ENCODE measurements around the gene HSP90AB1. TPM values are rescaled to one million over a fixed set of nuclear protein-coding genes. Genes with fewer than 3 reads are reported as not detected.

The HSP90AB1 gene
- total RNA-seq, 1 donor from 2014 or later = 762 TPM

DNA sequence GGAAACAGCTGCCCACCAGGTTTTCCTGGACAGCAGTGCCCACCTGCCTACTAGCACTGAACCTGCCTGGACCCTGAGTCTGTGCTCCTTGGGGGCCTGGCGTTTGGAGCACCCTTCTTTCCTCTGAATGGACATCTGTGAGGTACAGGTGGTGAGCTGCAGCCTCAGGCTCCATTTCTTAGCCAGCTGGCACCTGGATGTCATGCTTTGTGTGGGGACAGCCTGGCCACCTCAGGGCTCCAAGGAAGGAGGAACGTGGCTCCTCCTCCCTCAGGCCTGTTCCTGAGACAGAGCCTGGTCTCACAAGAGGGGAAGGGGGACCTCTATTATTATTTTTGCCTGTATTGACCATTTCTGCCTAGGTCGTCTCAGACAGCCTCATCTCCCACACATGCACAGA lies 31.4 kb downstream of the HSP90AB1 start:
- intact Hi-C loops (cut with micrococcal nuclease) = no loop called here

DNA sequence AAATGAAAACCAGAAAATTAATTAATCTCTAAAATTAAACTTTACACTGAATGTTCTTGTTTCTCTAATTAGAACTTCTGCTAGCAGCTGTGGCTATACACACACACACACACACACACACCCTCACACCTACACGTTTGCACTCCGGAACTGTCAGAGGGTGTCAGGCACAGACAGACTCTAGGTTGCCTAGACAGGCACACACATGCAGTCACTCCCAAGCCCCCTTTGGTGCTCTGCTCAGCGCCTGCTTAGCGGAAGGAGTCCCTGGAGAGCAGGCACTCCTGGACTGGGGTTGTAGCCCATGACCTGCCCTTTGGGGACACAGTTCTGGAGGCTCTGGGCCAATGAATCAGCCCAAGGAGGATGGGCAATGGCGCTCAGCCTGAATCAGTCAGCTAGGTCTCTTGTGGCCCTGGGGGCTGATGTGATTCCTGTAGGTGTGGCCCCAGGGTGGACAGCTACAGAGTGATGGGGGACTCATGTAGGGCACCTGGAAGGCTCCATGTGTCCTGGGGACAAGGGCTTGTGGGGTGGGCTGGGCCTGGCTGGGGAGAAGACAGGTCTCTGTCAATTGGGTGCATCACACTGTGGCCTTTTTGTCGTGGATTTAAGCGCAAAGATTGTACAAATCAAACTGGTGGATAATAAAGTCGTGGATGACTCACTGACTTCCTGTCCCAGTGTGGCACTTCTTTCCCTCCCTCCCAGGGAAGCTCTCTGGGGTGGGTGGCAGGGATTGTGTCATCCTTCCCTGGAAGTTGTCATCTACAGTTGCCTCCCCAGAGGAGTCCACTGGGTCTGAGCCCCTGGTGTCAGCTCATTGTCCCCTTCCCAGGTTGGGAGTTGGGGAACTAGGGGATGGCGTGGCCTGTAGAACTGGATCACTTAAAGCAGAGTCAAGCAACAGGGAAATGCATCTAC lies 32.1 kb downstream of the HSP90AB1 start:
- intact Hi-C loops (cut with micrococcal nuclease) = no loop called here

DNA sequence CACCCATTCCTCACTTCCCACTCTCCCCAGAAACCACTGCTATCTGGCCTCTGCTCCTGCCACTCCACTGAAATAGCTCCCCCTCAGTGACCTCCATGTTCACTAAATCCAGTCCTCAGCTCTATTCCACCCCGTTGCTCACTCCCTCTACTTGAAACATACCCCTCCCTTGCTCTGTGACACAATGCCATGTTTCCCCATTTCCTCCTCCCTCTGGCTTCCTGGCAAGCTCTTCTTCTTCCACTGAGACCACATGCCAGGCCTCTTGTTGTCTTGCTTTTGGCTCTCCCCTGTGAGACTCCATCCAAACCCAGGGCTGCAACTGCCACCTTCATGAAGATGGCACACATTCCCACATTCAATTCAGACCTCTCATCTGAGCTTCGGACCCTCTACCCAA lies 37.2 kb downstream of the HSP90AB1 start:
- intact Hi-C loops (cut with micrococcal nuclease) = no loop called here

DNA sequence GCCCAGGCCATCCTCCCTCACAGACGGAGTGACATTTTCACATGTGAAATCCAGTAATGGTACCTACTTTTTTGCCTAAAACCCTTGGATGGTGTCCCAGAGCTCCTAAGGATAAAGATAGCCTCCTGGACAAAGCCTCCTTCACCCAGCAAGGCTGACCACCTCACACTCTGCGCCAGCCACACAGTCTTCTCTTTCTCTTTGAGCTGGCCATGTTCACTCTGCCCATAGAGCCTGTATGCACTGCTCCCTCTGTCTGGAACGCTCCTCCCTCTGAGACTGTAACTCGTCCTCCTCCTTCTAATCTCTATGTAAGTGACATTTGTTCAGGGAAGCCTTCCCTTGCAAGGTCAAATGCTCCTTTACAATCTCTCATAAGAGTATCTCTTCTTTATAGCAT lies 38.0 kb downstream of the HSP90AB1 start:
- intact Hi-C loops (cut with micrococcal nuclease) = no loop called here

DNA sequence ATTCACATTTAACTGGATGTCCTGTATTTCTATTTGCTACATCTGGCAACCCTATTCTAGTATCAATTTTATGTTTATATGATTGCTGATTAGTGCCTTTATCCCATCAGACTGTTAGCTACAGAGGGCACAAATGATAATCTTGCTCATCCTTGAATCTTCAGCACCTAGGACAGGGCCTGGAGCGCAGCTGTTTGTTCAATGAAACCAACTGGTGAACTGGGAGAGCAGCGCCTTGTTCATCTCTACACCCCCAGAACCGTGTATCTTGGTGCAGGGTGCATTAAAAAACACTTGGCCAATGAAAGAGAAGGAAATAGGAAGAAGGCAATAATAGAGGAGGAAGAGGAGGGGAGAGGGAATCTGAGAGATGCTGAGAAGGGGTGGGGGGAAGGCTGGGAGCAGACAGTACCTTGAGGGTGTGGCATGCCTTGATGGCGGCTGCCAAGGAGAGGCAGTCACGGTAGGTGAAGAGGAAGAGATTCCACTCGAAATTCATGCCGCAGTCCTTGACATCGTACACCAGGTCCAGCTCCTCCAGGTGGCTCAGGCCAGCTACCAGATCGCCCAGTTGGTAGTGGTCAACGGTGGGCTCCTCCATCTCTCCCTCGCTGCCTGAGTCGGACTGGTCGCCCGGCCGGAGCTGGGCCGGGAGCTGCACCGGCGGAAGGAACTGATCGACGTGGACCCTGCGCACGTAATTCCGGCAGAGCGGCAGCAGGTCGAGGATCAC lies 38.8 kb downstream of the HSP90AB1 start:
- intact Hi-C loops (cut with micrococcal nuclease) = no loop called here

DNA sequence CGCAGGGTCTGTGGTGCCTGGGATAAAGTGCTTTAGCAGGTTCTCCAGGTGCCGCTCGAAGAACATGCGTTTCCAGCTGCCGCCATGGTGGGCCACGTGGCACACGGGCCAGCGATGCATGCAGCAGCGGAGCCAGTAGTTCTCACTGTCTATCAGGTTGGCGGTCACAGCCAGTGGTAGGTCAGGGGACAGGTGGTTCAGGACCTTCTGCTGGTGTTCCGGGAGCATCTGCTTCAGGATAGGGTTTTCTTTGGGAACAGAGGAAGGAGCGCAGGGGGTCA lies 39.3 kb downstream of the HSP90AB1 start:
- intact Hi-C loops (cut with micrococcal nuclease) = no loop called here

DNA sequence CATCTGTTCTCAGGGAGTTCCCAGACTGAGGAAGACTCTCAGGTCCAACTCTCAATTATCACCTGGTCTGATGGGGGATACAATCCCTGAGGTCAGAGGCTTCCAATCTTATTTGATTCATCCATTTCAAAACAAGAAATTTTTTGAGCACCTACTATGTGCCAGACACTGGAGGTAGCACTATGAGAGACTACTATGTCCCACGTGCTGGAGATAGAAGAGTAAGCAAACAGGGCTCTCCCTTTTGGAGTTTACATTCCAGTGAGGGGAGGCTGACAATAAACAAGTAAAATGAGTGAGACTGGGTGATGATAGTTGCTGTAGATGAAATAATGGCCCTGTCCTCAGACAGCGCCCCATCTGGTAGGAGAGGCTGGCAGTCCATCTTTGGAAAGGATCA lies 39.8 kb downstream of the HSP90AB1 start:
- intact Hi-C loops (cut with micrococcal nuclease) = no loop called here

DNA sequence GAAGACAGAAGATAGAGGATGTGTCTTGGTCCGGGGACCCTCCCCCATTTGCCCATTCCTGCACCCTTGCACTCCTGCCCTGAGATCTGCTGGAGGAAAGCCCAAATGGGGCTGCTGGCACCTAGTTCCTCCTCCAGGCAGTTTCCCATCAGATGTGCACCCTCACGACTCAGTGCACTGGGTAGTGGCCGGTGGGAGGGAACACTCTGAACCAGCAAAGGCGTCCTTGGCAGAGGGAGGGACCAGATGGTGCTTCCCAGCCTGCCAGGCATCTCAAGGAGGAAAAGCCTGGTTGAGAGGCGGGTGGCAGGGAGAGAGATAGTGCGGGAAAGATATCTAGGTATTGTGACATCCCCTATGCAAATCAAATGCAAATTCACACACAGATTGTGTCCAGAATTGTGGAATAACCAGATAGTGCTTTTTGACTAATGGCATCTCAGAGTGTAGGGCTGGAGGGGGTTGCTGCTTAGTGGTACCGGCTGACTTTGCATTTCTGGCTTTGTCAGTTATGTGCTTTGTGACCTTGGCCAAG lies 42.9 kb downstream of the HSP90AB1 start:
- intact Hi-C loops (cut with micrococcal nuclease) = no loop called here

DNA sequence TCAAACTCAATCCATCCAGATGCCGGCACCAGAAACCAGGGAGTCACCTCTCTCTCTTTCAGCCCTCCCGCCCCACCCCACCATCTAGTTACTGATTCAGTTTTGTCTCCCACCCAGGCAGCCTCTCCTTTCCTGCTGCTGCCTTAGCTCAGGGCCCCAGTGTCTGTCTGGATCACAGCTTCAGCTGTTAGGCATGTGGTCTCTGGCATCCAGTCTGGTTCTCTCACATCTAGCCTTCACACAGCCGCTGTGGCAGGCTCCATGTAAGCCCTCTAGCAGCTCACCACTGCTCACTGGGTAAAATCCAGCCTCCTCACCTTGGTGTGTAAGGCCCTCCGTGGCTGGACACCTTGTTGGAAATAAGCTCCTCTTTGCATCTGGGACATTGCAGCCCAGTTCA lies 44.9 kb downstream of the HSP90AB1 start:
- intact Hi-C loops (cut with micrococcal nuclease) = no loop called here

DNA sequence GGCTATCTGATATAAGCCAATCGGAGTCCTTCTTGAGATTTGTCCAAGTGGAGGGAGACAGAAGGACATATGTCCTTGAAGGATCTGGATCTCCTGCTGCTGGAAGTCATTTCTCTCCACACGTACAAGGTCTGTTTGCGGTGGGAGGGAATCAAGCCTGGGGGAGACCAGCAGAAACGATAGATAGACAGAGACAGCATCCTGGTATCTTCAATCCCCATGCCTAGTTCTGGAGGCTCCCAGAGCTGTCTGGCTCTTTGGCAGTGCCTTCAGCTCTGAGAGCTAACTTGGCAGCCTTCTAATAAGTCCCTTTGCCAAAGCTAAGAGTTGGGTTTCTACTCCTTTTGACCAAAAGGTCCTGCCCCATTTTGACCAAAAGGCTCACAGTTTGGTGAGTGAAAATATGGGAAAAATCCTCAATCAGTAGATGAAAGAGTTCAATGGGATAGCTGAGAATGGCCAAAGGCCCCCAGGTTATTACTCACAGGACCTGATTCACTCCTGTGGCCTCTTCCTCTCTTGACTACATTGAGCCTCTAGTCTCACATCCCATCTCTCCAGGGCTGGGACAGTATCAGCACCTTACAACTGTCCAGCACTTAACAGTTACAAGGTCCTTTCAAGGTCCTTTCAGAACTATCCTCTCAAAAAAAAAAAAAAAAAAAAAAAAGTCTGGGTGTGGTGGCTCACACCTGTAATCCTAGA lies 45.9 kb downstream of the HSP90AB1 start:
- intact Hi-C loops (cut with micrococcal nuclease) = no loop called here

DNA sequence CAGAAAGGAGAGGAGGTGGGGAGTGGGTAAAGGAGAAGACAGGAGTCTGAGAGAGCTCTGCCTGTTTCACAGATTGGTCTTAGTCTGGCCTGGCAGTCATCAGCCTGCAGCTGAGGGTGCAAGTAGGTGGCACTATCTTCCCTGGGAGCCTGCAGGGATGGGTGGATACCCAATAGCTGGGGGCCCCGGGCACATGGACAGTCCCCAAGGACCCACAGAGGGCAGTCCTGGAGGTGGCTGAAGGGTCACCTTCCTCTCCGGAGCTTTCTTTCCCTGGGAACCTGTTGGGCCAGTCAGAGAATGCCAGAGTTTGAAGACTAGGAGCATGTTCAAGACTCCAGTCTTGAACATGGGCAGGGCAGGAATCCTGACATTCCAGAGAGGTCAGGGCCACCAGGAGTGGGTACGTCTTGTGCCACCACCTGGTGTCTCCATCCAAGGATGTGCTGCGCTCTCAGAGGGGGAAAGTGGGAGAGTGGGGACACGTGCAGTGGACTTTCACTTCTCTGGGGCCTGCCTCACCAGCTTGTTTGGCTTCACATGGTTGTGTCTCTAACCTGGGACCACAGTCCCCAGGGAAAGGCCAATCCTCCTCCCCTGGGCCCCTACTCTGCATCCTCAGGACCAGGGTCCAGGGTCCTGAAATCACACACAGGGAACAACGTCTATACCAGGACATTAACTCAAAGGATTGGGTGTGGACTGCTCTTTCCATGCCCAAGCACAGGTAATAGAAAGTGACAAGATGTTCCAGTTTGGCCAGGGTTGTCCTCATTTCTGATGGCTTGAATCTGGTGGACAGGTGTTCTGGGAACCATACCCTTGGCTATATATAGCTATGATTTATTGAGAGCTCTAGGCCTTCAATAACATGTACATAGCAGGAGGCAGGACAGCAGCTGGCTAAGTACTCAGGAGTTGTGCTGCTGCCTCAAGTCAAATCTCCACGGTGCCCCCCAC lies 48.2 kb downstream of the HSP90AB1 start:
- intact Hi-C loops (cut with micrococcal nuclease) = no loop called here

DNA sequence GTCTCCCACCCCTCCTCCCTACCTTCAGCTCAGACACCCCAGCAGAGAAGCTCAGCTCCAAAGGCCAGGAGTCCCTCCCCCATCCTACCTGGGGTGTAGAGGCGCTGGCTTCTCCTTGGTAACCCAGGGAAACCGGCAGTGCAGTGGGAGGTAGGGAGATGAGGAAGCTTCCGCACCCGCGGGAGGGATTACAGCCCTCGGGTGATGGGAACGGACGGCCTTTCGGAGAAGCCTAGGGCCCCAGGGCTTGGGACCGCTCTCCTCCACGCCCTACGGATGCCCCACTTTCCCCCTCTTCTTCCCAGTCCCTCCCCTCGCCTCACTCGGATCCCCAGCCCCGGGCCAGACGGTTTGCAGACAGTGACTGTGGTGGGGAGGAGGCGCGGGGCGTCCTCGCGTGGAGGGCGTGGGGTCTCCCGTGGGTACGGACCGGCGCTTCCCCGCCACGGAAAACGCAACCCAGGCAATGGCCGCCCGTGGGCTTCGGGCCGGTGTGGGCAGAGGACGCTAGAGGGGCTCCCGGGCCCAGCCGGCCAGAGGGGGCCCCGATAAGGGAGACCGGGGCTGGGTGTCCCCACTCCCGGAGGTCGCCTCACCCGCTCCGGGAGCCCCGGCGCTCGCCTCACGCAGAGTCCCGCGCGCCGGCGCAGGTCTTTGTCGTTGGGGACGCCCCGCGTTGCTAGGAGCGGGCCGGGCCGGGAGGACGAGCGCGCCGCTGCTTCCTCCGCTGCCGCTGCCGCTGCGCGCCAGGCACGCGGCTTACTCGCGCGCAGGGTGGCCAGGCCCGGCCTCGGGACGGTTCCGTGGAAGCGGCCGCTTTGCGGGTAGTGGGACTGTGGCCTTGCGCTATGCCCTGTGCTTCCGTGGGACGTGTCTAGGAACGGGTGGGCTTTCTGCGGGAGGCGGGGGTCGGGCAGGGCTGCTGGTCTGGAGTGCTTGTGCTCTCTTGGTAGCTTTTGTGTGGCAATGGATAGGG lies 50.5 kb downstream of the HSP90AB1 start:
- intact Hi-C loops (cut with micrococcal nuclease) = no loop called here

DNA sequence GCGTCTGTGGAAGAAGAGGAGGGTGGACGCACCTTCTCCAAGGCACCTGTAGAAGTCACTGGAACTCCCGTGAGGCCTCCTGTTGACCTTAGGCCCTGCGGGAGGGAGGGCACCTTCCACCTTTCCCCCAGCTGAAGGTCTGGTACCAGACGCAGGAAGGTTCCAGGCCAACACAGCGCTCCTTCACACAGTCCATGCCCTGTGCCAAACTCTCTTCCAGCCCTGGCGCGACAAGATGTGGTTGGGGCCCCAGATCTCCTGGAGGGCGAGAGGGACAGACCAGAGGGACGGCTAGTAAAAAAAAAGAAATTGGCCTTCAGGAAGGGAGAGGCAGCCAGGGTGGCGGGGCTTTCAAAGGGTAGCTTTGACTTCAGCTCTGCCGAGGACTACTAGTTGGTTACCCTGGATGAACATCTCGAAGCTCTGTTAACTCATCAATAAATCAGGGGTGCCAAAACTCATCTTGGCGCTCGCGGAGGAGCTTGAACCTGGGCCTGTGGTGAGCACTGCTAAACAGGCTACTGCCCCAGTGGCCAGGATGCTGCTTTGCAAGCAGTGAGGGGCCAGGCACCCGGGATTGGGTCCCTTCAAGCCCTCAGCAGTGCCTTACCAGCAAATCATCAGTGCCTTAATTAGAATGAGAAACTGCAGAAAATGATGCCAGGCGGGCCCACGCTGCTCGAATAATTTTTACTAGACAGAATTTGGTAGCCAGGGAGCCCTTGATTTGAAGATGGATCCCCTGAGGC lies 51.3 kb downstream of the HSP90AB1 start:
- intact Hi-C loops (cut with micrococcal nuclease) = no loop called here

DNA sequence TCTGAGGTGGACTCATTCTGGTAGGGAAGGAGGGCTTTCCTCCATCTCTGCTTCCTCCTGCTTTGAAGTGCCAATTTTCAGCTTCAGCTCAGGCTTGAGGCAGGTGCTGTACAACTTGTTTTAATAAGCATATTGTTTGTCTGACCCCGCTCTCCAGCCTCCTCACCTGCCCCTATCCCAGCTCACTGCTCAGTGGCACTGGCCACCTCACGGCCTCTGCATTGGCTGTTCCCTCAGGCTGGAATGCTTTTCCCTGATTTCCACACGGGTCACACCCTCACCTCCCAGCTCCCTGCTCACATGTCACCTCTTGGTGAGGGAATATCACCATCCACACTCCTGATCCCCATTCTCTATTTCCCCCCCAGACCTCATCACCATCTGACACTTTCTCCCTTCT lies 52.0 kb downstream of the HSP90AB1 start:
- intact Hi-C loops (cut with micrococcal nuclease) = no loop called here

DNA sequence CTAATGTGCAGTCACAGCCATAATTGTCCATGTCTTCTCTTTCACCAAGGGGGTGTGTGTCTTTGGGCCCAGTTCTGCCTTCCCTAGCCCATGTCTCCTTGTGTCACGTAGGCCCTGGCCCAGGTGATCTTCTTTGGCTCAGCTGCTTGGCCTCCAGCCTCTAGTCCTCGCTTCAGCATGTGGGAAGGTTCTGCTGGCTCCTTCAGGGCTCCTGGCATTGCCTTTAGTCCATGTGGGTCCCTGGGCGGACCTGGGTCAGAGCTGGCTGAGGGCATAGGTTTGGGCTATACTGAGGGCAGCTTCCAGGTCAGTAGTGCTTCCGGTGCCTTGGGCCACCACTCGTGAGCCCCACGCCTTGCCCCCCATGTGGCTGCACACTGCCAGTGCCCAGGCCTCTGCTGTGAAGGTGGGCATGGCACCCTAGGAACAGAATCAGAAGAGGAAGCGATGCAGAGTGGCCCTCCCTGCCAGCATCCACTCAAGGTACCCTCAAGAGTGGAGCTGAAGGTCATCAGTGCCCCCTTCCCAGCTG lies 53.5 kb downstream of the HSP90AB1 start:
- intact Hi-C loops (cut with micrococcal nuclease) = no loop called here

DNA sequence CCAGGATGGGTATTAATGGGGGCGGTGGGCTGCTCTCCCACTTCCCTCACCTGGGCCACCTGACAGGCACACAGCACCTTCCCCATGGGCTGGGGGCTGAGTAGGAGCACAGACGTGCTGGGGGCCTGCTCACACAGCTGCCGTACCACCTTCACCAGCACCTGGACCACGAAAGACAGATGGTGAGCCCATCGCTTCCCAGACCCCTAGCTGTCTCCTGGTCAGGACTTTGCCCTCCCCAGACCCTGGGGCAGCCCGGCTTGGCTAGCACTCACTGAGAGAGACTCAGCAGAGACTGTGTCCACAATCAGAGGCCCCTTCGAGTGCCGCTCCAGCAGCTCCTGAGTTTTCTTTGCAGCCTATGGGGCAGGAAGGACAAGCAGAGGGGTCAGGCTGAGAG lies 54.2 kb downstream of the HSP90AB1 start:
- intact Hi-C loops (cut with micrococcal nuclease) = no loop called here

DNA sequence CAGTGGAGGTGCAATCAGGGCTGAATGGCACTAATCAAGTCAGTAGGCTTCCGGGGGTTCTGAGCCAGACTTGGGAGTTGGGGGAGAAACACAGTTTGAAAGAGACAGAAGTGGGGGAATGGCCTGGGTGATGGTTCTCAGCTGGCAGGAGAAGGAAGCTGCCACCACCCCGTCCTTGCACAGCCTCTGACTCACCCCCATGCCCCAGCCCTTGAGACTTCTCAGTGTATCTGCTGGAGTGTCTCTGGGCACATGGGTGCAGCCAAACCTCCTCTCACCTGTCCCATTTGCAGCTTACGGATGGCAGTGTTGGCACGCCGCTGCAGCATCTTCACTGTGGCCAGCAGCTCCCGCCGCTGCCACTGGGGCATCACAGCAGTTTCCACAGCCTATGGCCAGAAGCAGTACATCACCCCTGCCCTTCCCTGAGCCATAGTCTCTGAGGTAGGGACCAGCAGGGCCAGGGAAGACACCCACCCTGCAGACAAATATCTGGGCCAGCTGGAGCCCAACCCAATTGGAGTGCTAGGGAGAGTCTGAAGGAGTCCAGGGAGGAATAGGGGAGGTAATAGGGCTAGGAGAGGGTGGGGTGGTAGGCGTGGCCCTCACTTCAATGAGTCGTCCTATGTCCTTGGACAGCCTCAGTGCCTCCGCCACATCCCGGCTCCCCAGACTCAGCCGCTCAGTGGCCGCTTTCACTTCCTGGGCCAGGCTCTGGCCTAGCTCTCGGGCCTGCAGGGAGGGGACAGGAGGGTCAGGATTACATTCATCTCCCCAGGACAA lies 55.1 kb downstream of the HSP90AB1 start:
- intact Hi-C loops (cut with micrococcal nuclease) = no loop called here

DNA sequence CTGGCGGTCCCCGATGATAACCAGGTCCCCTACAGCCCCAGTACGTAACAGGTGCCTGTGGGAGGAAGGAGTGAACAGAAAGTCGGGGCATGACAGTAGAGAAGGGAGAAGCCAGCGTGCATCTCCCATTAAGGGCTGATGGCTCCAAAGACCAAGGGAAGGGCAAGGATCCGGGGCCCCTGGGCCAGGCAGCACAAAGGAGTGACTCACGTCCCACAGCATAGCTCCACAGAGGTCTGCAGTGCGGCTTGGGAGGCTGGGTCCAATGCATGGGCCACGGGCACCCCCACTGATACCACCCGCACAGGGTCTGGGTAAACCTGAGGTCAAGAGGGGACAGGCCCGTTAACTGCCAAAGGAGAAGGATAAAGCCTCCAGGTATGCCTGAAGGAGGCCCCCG lies 56.0 kb downstream of the HSP90AB1 start:
- intact Hi-C loops (cut with micrococcal nuclease) = no loop called here
